Measurements from ENCODE around the gene AQP12A.
"Not testable (repeated sequence)": the region's sequence is repeated elsewhere in the genome, so short reads cannot be mapped to it uniquely, and the experiment has no call there.

AQP12A gene, protein sequence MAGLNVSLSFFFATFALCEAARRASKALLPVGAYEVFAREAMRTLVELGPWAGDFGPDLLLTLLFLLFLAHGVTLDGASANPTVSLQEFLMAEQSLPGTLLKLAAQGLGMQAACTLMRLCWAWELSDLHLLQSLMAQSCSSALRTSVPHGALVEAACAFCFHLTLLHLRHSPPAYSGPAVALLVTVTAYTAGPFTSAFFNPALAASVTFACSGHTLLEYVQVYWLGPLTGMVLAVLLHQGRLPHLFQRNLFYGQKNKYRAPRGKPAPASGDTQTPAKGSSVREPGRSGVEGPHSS

DNA sequence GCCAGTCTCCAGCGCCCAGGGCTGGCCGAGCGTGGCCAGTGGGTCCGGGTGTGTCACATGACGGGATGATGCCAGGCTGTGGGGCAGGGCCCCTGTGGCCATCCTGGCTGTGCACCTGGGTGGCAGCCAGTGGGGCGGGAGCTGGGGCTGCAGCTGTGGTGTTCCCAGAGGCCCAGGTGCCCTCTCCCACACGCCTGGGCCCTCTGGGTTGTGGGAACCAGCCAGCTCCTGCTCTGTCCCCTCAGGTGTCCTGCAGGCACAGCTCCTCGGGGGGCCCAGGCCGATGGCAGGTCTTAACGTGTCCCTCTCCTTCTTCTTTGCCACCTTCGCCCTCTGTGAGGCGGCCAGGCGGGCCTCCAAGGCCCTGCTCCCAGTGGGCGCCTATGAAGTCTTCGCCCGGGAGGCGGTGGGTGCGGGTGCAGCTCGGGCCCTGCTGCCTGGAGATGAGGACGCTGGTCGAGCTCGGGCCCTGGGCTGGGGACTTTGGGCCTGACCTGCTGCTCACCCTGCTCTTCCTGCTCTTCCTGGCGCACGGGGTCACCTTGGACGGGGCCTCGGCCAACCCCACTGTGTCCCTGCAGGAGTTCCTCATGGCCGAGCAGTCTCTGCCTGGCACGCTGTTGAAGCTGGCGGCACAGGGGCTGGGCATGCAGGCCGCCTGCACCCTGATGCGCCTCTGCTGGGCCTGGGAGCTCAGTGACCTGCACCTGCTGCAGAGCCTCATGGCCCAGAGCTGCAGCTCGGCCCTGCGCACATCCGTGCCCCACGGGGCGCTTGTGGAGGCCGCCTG lies at the start of gene AQP12A:
AQP12A (plus strand) TSS at position 236 of the 790 bp plus-strand sequence; CDS start at position 284, 48 bp downstream.
- not testable (repeated sequence) for DNase-seq (ENCODE audit: low spot score)

DNA sequence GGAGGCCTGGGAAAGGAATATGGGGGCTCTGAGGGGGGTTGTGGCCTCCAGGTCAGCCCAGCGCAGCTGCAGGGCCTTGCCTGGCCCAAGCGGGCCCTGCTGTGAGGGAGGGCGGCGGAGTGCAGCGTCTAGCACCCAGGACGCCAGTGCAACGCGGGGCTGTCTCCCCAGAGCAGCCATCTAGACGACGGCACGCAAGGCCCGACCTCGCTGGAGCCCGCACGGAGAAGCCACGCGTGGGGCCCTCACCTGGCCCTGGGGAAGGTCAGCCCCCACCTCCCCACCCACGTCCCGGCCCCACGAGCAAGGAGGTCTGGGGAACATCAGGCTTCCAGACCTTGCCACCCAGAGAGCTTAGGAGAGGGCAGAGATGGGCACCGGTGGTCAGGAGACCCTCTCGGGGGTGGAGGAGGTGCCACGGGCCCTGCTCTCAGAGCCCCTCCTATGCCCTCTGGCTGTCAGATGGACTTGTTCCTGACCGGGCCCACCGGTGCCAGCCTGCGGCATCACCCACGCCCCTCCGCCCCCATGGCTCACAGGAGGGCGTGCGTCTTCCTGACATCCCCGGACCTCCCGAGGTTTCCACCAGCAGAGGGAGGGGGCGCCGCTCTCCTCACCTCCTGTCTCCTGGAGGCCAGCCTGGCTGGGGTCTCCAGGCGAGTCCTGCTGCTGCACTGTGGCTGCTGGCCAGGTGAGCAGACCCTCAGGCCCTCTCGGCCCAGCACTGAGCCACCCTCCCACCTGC lies 49.4 kb upstream of the AQP12A start:
- DNase-seq (ENCODE audit: low spot score), result no peak

DNA sequence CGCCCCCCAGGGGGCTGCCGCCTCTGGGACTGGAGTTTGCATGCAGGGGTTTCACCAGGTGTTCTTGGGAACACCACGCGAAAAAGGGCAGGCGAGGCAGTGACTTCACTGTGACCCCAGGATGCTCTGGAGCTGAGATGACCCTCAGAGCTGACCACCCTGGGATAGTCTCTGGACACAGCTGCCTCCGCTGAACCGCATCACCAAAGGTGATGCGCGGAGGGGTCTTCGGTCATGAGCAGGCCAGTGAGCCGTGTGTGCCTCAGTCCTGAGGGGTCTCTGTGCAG lies 48.9 kb upstream of the AQP12A start:
- no peak for DNase-seq (ENCODE audit: low spot score)

DNA sequence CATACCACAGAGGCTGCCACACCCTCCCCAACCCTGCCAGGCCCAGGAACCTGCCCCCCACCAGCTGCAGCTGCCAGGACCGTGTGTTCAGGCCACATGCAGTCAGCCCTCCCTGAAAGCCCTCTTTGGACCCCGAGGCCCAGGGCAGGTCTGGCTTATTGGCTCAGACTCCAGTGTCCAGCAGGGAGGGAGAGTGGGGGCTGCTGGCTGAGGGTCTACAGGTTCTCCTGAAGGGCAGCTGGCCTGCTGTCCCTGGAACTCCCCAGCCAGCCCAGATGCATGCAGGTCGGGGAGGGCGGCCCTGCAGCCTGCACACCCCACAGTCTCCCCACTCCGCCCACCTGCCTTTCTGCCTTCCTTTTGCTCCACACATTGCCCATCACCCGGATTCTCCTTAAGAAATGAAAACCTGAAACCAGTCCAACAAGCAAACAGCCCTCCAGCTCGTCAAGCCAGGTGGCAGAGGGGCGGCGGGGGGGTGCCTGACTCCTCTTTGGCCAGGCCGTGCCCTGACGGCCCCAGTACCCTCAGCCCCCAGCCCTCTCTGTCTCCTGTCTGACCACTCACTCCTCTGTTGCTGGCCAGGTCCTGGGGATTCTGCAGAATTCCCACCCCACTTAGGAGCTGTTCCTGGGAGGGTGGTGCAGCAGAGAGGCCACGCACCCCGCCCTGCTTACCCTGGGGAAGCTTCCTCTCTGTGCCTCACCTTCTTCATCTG lies 48.4 kb upstream of the AQP12A start:
- no peak for DNase-seq (ENCODE audit: low spot score)

DNA sequence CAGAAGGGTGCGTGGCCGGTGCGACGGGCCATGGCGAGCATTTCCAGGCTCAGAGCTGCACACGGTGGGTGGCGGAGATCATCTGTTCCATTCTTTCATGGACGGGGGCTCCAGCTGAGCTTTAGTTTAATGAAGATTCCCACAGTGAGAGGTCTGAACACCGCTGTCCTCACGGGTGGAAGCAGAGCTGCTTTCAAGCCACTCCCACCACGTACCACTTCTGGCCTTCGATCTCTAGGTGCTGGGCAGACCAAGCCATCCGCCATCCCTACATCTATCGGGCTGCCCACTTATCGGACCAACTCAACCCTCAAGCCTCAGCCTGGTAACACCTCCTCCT lies 47.9 kb upstream of the AQP12A start:
- no peak for DNase-seq (ENCODE audit: low spot score)

DNA sequence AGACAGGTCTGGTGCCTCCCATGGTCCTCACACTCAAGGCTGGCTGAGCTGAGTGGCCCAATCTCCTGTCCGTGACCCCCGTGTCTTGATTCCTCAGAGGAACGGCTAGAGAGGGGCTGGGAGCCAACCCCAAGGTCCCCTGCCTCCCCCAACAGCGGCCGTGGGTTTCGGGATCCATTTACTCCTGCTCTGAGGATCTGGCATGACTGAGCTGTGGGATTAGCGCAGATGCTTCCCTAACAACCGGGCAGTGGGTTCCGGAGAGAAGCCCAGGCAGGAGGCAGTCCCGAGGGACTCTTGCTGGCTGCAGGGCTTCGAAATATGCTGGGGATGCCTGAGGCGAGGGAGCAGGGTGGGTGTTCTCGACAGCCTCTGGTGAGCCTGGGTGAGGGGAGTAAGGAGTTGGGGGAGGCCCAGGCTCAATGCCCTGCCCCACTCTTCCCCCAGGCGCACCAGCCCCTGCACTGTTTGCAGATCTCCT lies 47.5 kb upstream of the AQP12A start:
- DNase-seq (ENCODE audit: low spot score), result no peak

DNA sequence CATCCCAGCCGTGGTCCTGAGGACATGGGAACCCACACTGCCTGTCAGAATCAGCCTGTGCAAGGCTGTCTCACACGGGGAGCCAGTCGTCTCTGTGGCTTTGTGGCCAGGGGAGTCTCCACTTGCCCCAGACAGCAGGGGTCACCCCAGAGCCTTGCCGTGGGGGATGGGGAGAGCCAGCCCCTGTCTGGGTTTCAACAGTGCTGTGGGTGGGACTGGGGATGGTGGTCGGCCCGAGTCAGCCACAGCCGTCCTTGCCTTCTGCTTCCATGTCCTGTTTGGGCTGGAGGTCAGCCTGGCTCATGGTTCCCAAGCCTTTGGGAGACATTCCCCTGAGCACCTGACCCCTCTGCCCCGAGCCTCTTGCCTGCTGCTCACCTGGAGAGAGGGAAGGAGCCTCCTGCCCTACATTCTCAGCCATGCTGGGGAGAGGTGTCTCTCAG lies 46.8 kb upstream of the AQP12A start:
- DNase-seq (ENCODE audit: low spot score), result no peak

DNA sequence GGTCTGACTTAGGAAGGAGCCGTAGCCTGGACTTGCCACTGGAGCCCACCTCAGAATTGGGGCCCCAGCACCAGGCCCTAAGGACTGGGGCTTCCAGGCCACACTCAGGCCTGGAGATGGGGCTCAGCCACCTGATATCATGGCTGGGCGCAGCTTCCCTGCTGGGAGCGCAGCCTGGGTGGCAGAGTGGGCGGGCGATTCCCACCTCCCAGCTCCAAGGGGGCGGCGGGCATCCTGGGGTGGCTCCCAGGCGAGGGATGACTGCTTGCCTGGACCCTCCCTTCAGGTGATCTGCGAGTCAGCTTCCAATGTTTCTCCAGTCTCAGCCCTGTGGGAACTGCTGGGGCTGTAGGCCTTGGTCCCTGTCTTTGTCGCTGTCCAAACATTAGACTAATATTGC lies 46.3 kb upstream of the AQP12A start:
- DNase-seq (ENCODE audit: low spot score), result no peak

DNA sequence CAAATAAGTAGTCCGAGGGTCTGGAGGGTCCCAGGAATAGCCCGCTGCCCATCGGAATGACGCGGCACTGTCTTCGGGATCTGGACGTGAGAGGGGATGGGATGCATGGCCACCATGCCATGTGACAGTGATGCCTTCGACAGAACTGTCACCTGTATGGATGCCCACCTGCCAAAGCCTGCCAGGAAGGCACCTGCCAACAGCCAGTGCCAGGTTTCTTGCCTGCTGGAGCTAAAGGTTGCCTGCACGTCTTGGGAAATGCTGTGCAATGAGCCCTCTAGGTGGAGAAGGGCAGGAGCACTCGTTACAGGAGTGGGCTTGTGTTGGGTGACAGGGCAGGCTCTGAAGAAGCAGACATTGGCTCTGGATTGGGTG lies 45.9 kb upstream of the AQP12A start:
- DNase-seq (ENCODE audit: low spot score), result no peak

DNA sequence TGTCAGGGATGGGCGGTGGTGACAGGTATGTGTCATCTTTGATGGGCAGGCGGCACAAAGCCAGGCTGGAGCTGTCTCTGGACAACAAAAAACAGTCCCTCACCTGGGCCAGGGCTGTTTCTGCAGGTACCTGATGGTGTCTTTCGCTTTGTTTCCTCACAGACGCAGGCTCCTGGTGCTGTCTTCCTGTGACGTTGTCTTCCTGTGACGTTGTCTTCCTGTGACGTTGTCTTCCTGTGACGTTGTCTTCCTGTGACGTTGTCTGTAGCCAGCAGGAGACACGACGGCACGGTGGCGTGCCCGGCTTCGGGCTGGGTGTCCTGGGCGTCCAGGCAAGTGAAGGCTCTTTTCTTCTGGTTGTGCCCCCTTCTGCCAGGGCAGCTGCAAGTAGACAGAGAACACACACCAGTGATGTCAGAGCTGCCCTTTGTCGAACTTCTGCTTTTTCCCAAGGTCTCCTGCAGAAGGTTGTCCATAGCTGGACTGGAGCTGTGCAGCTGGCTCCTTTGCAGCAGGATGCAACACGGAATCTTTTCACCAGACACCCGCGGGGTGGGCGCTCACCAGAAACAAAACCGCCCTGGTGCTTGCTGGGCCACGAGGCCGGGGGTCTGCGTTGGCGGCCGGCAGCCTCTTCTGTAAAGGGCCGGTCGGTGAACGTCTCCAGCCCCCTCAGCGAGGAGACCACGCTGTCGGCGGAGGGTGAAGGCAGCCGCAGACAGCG lies 45.3 kb upstream of the AQP12A start:
- DNase-seq (ENCODE audit: low spot score), result no peak

DNA sequence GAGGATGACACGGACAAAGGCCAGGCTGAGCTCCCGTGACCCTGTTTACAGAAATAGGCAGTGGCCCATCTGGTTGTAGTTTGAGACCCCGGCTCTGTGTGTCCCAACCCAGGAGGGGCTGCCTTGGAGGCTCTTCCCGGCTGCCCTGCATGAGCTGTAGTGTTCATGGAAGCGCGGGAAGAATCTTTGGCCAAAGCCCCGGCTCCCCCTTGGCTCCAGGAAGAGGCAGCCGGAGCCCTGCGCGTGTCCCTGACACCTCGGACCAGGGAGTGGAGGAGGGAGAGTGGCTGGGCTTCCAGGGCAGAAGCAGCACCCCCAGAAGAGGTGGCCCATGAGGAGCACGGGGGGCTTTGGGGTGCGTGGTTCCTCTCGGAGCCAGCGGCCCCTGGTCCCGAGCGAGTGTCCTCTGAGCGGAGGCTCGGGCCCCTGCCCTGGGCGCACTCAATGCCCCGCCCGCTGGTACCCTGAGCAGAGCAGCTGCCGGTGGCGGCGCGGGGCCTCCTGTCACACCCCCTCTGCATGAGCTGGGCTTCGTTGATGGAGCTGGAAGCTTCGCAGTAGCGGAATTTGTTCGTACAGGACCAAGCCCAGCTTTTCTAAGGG lies 44.7 kb upstream of the AQP12A start:
- no peak for DNase-seq (ENCODE audit: low spot score)

DNA sequence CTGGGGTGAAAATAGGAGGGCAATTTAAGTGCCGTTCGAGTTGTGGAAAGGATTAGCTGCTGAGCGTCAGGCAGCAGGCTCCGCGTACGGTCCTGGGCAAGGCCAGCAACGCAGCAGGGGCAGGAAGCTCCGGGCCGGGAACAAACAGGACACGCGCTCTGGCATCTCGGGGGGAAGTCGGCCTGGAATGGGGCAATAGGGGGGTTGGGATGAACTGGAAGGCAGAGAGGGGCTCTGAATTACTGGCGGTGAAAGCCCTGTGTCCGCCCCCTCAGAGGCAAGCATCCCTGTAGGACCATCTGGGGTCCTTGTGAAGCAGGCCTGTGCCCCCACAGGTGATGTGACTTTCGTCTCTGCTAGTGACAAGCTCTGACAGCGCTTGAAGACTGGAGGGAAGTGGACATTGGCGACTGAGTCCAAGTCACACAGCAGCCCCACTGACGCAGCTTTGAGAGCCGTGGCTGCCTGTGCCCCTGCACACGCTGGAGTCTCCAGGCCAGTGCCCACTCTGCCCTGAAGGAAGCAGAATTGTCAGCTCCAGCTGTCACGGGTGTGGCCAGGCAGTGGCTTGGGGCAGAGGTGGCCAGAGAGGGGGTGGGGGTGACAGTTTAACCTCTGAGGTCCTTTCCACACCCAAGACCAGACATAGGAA lies 44.0 kb upstream of the AQP12A start:
- DNase-seq (ENCODE audit: low spot score), result no peak

DNA sequence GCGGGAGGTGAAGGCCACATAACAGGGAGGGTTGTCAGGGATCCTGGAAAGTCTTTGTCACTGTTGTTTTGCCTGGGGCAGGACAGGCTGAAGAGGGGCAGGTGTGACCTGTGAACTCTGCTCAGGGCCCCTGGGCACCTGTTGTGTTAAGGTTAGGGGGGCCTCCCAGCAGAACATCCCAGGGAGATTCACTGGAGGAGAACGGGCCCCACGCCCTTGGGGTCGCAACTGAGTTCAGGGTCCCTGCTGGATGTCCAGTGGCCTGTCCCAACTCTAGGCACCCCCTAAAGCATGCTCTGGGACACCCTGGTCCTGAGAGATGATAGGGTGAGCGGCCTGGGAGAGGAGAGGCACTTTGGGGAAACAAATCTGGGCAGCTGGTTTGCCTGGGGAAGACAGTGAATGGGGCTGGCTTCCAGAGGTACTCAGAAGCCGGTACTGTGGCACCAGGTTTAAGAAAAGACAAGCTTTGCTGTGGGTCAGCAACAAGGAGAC lies 43.5 kb upstream of the AQP12A start:
- DNase-seq (ENCODE audit: low spot score), result no peak

DNA sequence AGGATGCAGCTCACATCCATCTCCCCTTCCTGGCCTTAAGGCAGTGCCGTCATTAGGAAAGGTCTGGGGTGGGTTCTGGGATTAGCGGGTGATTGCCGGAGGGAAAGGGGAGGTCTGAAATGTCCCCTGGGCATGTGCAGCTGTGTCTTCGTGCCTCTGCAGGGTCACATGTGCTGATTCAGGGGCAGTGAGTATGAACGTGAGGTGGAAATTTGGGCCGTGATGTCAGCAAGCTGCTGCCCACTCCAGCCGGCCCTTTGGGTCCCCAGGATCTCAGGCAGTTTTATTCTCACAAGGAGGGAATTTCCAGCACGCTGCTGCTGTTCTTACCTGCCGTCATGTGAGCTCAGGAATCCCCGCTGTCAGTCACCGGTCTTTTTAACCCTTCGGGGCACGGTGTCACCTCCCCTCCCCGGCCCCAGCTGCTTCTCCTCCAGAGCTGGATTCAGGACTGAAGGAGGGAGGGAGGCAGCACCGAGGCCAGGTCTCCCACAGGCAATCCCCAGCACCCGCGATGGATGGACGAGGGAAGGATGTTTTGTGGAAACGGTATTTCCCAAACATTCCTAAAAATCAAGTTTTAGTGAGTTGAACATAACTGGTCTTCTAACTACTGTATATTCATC lies 42.9 kb upstream of the AQP12A start:
- DNase-seq (ENCODE audit: low spot score), result no peak

DNA sequence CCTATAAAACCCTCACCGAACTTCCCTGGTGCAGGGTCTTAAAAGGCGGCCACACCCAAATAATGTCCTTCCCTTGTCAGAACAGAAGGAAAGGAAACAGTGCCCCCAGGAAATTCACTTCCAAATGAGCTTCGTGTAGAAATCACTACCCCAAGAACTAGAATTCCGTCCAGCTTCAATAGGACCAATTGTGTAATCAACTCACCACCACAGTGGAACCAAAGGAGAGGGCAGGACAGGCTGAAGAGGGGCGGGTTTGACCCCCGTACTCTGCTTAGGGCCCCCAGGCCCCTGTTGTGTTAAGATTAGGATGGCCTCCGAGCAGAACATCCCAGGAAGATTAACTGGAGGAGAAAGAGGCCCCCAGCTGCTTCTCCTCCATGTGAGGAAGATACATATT lies 42.3 kb upstream of the AQP12A start:
- no peak for DNase-seq (ENCODE audit: low spot score)

DNA sequence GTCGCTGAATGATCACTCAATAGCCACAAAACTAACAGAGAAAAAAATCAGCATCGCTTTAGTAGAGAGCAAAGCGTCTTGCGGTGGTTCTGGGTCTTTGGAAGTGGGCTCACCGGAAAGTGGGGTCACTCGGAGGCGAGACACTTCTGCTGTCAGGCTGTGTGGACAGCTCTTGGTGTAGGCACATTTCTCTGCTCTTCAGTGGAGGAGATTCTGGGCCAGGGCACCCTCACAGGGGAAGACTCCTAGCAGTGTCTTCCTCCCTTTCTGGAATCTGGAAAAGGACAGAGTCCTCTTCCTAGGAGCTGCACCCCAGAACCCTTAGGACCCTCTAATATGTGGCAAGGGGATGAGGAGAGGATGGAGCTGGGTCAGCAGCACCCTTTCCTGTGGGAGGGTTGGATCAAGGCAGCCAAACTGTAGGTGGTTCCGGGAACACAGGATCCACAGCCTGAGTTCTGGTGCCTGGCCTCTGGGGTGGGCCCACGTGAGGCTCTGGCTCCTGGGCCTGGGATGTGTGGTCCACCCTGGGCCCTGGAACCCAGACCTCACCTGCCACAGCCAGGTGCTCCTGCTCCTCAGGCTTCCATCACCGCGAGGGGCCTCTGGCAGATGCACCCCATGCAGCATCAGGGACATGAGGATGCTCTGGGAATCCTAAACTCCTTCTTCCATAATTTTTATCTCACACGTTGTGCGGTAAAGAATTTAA lies 41.3 kb upstream of the AQP12A start:
- no peak for DNase-seq (ENCODE audit: low spot score)

DNA sequence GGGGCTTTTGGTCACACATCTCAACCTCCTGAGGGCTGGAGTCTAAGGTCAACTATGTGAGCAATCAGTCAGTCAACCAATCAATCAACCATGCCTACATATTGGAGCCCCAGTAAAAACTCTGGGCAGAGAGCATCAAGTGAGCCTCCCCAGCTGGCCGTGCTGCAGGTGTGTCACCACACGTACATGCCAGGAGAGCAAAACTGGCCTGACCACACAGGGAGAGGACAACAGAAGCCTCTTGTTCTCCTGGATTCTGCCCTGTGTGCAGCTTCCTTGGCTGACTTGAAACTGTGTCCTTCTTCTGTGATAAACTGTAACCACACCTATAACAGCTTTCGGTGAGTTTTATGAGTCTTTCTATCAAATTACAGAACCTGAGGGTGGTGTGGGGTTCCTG lies 40.5 kb upstream of the AQP12A start:
- peak; percentile 9 for DNase-seq (ENCODE audit: low spot score)

DNA sequence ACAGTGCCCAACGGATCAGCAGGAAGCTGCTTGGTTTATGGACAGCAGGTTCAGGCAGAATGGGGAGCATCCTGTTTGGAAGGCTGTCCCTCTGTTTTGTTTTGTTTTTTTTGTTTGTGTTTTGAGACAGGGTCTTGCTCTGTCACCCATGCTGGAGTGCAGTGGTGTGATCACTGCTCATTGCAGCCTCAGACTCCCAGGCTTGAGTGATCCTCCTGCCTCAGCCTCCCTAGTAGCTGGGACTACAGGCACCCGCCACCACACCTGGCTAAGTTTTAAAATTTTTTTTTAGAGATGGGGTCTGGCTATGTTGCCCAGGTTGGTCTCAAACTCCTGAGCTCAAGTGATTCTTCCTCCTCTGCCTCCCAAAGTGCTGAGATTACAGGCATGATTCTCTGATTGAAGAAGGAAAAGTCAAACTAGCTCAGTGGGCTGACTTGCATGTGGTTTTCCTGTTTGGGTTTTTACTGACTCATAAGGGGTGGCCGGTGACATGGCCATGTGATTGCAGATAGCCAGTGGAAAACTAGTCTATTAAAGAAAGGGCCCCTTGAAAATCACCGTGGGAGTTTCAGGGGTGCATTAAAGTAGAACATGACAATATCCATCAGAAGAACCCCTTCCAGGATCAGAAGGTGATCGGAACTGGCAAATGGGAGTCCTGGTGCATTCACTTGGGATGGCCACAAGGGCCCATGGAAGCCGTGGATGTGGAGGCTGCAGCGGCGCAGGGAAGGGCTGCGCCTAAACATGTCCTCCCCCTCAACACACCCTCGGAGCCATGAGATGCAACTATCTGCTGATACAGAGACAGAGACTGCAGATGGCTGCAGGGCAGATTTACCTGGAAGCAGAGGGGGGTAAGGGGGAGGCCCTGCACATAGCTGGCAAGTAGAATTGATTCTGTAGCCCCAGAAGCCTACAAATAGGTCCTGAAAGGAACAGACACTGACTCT lies 35.5 kb upstream of the AQP12A start:
- peak; percentile 15 for DNase-seq (ENCODE audit: low spot score)

Measured in SW480 (cell line).